Hepatocyte (in vitro differentiated cells): Measurements from ENCODE around the gene CA12.

Experiments
- EZH2 ChIP-seq: fragments of 200-600 bp; sonication (generic); IDR thresholded peaks from 2 replicates; pipeline ENCODE4 v1.6.1; 2016; ENCODE audit warnings: antibody characterized with exemption, mild to moderate bottlenecking, borderline replicate concordance
- EZH2phosphoT487 ChIP-seq: fragments of 200-600 bp; sonication (generic); IDR thresholded peaks from one replicate; pipeline ENCODE4 v1.6.1; 2018; ENCODE audit warnings: antibody characterized with exemption, mild to moderate bottlenecking, low read depth, moderate library complexity; ENCODE audit not compliant: unreplicated experiment, severe bottlenecking
- TF ChIP-seq, protein P1 (sequence below): fragments of 200-600 bp; sonication (generic); IDR thresholded peaks from 2 replicates; pipeline ENCODE4 v1.5.1; 2016; ENCODE audit warnings: antibody characterized with exemption, mild to moderate bottlenecking; ENCODE audit not compliant: poor library complexity

DNA sequence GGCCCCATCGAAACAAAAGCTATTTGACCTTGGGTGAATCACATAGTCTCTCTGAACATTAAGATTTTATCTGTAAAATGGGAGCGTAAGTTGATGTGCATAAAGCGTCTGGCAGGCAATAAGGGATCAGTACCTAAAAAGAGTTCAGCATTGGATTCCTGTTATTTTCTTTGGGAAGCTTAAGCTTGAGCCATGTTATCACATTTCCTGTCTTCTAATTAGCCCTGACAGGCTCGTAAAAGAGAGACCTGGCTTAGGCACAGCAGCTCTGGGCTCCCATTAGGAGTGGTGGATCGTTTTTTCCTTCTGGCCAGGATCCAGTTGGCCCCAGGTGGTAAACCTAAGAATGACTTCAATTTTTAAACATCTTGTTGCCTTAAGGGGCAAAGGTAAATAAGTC, 26.0 kb upstream of the CA12 start:
- TF ChIP-seq, protein P1, sequence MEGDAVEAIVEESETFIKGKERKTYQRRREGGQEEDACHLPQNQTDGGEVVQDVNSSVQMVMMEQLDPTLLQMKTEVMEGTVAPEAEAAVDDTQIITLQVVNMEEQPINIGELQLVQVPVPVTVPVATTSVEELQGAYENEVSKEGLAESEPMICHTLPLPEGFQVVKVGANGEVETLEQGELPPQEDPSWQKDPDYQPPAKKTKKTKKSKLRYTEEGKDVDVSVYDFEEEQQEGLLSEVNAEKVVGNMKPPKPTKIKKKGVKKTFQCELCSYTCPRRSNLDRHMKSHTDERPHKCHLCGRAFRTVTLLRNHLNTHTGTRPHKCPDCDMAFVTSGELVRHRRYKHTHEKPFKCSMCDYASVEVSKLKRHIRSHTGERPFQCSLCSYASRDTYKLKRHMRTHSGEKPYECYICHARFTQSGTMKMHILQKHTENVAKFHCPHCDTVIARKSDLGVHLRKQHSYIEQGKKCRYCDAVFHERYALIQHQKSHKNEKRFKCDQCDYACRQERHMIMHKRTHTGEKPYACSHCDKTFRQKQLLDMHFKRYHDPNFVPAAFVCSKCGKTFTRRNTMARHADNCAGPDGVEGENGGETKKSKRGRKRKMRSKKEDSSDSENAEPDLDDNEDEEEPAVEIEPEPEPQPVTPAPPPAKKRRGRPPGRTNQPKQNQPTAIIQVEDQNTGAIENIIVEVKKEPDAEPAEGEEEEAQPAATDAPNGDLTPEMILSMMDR: no peak
- no peak for TF ChIP-seq EZH2
- TF ChIP-seq EZH2phosphoT487: no peak
